Measurements from ENCODE around the gene HMCN1.
"Not testable (repeated sequence)": the region's sequence is repeated elsewhere in the genome, so short reads cannot be mapped to it uniquely, and the experiment has no call there.

HMCN1 gene

DNA sequence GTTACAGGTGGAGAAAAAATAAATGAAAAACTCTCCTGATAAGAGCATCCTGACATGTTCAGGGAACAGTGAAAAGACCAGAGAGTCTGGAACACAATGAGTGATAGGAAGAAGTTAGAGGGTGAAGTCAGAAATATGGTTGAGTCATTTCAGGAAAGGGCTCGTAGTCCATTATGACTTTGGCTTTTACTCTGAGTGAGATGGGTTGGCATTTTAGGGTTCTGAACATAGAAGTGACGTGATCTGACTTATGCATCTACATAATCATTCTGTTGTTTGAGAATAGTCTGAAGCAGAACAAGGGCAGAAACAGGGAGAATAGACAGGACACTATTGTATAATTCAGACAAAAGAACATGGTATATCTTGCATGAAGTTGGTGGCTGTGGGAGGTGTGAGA is 5.8 kb downstream of the HMCN1 start:
- DNase-seq (ENCODE audit: insufficient read length, low spot score) (no peak), FAIRE-seq (no peak)

DNA sequence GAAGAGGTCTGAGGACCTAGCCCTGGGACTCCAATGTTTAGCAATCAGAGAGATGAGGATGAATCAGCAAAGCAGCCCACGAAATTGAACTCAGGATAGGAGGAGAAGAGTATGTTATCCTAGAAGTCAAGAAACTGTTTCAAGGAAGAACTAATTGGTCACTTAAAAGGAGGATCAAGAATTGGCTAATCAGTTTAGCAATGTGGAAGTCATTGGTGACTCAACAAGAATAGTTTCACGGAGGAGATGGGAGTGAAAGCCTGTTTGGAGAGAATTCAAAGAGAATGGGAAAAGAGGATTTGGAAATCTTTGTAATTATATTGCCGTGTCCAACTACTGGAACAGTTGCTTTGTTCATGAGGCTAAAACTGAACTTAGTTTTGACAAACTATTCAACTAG is 7.4 kb downstream of the HMCN1 start:
- FAIRE-seq (no peak), DNase-seq (ENCODE audit: insufficient read length, low spot score) (no peak)

DNA sequence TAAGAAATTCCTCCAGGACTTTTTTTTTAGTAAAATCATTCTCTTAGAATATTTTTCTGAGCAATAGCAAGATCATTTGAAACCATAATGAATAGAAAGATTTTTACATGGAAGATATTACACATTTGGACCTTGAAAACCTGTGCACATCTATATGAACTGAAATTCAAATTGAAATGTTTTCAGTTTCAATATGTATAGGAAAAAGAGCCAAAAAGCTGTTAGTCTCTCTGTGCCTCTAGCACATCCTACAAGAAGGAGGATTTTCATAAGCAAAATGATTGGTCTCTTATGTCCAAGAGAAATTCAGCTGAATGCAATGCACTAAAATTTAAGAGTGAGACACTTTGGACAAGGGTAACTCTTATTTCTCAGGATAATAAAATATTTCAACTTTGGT is 8.2 kb downstream of the HMCN1 start:
- FAIRE-seq (no peak), DNase-seq (ENCODE audit: insufficient read length, low spot score) (no peak)

DNA sequence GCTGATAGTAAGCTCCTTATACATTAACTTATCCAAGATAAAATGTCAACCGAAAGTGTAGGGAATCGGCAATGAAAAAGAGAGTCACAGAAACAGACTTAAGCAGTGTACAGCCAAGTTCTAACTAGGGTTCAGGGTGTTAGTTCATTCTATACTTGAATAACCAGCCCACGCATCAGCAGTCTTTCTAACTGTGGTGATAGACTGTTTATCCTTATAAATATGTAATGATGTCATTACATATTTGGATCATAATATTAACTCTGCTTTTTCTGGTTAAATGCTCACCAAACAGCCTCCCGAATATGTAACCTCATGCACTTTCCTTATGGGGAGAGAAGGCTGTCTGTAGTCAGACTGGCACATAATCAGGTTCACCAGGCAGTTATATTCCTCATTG is 11.0 kb downstream of the HMCN1 start:
- FAIRE-seq (no peak), DNase-seq (ENCODE audit: insufficient read length, low spot score) (no peak)

DNA sequence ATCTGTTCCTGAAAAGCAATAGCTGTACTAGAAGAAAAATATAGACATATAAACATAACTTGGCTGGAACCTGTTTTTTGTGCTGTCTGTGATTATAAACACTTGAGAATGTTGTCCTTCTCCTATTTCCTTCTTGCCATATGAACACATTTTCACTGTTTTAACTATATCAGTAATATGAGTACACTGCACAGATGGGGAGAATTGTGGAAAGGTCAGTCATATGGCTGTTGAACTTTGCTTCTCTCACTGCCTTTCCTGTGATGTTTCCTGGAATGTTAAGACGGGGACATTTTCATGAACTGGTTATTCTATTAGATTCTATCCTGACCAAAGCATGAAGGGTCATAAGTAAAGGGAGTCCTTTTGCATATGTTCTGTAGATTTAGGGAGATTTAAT is 24.9 kb downstream of the HMCN1 start:
- FAIRE-seq (no peak), DNase-seq (ENCODE audit: insufficient read length, low spot score) (no peak)

DNA sequence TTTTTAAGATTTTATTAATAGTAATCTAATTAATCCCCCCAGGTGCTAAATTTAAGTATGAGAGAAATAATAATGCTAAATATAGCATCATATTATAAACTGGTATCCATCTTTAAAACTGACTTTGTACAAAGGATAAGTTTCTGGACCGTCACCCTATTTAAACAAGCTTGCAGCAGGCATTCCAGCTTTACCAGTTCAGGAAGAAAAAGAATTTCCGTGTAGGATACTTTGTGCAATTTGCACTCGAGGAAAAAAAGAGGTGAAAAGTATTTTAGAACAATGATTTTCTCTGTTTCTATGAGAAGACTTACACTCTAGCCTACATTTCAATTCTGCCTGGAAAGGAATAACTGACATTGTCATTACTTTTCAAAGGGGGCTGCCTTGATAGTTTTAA is 27.6 kb downstream of the HMCN1 start:
- FAIRE-seq (no peak), DNase-seq (ENCODE audit: insufficient read length, low spot score) (no peak)

DNA sequence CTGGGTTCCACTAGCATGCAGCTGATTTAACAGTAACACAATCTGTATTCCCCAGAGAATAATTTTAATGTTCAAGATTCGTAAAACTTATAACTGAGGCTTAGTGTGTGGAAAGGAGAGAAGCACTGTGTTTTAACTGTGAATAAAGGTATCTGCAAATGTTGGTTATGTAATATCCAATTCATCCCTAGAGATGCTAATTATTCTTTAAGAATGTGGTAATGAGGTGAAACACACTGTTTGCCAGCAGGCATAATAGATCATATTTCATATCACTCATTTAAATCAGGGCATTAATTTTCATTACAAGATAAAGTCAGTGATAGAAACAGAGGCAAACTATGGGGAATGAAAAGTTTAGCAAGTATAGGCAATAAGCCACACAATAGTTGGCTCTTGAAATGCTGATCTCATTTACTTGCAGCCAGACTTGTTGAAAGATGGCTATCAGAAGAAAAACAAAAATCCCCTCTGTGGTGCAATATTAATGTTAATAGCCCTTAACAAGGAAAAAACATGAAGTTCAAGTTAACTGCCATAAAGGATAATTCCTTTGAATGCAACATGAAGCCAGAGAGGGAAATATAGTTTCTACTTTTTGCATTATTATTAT is 33.4 kb downstream of the HMCN1 start:
- DNase-seq (ENCODE audit: insufficient read length, low spot score): no peak
- FAIRE-seq: no peak

DNA sequence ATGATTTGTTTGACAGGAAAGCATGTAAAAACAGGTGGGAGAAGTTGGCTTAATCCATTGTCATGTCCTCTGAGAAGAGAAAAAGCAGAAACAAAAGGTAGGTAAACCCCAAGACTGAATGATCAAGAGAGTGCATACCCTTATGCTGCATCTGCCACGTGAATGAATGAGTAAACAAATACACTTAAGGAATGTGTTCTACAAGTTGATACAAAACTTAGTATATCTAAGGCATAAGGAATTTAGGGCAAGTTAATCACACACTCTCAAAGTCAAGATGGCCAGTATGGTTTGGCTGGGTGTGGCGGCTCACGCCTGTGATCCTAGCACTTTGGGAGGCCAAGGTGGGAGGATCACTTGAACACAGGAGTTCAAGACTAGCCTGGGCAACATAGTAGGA is 34.2 kb downstream of the HMCN1 start:
- no peak for FAIRE-seq
- DNase-seq (ENCODE audit: insufficient read length, low spot score): no peak

DNA sequence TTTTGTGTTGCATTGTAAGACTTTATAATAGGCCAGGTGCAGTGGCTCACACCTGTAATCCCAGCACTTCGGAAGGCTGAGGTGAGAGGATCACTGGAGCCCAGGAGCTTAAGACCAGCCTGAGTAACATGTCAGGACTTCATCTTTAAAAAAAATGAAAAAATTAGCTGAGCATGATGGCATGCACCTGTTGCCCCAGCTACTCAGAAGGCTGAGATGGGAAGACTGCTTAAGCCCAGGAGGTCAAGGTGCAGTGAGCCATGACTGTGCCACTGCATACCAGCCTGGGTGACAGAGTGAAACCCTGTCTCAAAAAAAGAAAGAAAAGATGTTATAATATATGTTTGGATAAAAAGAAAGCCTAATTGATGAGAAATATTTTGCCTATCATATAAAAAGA is 34.9 kb downstream of the HMCN1 start:
- no peak for DNase-seq (ENCODE audit: insufficient read length, low spot score)
- FAIRE-seq: no peak

DNA sequence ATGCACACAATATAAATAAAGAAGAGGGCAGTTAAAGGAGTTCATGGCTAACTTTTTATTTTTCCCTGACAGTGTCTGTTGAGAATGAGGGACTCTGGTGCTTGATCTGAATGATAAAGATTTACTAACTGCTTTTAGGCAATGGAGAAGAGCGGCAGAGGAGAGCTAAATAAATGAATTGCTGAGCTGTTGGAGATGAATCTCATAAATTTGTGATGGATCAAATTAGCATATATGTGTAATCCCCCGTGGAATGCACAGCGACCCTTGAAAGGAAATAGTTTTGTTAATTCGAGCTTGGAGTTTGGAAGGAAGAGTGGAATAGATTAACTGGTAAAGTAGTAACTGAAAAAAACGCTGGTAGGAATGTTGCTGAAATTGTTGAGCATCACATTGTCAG is 40.2 kb downstream of the HMCN1 start:
- no peak for FAIRE-seq

DNA sequence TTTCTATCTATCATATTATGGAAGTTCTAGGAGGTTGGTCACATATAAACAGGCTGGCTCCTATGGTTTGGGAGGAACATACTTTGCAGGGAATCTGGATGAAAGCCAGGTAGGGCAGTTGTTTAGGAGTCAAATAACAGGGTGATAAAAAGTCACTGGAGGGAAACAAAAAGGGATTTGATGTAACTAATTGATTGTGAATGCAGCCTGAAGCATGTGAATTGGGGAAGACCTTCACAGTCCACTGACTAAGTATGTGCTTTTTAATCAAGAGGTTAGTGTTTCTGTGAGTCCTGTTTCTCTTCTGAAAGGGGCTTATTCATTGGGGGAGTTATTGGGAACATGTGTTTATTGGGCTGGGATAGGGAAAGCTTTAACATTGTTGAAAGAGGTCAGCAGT is 41.3 kb downstream of the HMCN1 start:
- no peak for DNase-seq (ENCODE audit: insufficient read length, low spot score)

More for the DNA sequence above, 40.2 kb downstream of the HMCN1 start:
- DNase-seq (ENCODE audit: insufficient read length, low spot score): no peak

DNA sequence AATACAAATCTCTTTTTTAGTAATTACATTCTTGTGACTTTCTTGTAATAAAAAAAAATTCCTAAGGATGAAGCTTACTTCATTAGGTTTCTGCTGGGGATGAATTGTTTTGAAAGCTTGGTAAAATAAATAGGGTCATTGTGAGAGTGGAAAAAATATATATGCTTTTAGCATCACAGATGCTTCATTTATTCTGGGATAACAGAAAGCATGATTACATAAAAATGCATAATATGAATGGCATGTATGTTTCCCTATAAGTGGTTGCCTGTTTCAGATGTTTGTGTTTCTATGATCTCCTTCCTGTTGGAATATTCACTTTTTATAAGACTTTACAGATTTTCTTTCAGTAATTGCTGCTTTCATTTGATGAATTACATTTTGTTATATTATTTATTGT is 42.3 kb downstream of the HMCN1 start:
- FAIRE-seq: no peak

More for the DNA sequence above, 41.3 kb downstream of the HMCN1 start:
- FAIRE-seq: no peak

DNA sequence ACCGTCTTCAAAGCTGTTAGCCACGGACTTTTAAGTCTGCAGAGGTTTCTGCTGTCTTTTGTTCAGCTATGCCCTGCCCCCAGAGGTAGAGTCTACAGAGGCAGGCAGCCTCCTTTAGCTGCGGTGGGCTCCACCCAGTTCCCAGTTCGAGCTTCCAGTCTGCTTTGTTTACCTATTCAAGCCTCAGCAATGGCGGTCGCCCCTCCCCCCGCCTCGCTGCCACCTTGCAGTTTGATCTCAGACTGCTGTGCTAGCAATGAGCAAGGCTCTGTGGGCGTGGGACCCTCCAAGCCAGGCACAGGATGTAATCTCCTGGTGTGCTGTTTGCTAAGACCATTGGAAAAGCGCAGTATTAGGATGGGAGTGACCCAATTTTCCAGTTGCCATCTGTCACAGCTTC is 49.7 kb downstream of the HMCN1 start:
- not testable (repeated sequence) for DNase-seq (ENCODE audit: insufficient read length, low spot score); FAIRE-seq

More for the DNA sequence above, 42.3 kb downstream of the HMCN1 start:
- DNase-seq (ENCODE audit: insufficient read length, low spot score): no peak

DNA sequence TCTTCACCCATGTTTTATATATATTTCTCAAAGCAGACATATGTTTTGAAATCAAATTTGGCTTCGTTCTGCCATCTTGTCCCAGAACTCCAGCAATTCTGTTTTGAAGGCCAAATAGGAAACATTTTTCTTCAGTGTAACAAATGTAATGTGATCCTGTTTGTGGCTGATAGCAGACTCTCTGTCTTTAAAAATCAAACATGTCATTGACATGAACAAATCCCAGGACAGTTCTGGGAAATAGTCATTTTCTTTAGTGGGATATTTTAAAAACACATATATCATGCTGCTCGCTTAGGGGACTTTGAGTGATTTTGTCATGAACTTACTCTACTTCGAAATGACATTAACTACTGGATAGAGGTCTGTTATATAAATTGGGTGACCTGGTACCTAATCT is 51.4 kb downstream of the HMCN1 start:
- DNase-seq (ENCODE audit: insufficient read length, low spot score) (no peak), FAIRE-seq (no peak)

DNA sequence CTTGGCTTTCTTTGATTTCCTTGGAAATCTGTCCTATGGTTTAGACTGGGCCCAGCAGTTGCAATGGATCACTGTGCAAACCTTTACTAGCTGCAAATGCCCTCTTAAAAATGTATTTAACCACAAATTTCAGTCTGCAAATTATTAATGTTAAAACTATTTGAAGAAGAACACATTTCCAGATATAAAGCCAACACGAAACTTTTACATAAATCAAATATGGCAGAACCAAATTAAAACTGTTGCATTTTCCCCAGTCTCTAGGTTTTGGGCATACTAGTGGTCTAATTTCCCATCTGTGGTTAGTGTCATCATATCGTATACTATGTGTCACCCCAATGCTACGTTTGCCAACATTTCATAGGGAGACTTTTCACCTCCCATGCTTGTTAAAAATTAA is 52.3 kb downstream of the HMCN1 start:
- FAIRE-seq: no peak
- no peak for DNase-seq (ENCODE audit: insufficient read length, low spot score)

DNA sequence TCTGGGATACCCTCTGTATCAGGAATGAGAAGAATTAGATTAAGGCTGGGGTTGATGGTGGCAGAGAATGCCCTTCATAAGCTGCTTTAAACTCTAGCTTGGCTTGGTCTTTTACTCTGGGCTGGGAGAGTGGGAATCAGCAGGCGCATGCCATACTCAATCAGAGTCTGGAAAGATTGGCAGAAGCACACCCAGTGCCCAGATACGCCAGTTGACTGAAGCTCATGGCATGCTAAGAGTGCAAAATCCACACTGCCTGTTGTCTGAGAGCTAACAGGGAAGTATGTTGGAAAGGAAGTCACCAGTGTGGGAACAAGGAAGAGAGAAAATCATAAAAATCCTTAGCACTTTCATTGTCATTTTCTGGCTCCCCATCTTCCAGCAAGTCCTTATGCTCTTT is 53.0 kb downstream of the HMCN1 start:
- FAIRE-seq (no peak), DNase-seq (ENCODE audit: insufficient read length, low spot score) (no peak)

DNA sequence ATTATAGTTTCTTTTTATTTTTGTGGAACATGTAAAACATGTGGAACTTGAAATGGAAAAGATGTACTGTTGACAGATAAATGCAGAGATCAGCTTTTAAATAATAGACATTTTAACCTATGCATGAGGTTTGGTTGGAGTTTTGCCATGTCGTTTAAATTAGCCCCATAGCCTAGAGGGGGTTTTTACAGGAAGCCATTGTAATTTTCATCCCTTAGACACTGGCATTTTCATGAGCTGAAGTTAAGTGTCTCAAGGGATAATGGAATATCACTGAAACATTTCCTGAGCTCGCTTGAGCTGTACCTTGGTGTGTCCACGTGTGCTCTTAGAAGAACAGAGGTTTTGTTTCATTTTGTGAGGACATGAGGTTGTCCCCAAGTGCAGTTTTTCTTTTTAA is 54.2 kb downstream of the HMCN1 start:
- FAIRE-seq: no peak
- no peak for DNase-seq (ENCODE audit: insufficient read length, low spot score)

DNA sequence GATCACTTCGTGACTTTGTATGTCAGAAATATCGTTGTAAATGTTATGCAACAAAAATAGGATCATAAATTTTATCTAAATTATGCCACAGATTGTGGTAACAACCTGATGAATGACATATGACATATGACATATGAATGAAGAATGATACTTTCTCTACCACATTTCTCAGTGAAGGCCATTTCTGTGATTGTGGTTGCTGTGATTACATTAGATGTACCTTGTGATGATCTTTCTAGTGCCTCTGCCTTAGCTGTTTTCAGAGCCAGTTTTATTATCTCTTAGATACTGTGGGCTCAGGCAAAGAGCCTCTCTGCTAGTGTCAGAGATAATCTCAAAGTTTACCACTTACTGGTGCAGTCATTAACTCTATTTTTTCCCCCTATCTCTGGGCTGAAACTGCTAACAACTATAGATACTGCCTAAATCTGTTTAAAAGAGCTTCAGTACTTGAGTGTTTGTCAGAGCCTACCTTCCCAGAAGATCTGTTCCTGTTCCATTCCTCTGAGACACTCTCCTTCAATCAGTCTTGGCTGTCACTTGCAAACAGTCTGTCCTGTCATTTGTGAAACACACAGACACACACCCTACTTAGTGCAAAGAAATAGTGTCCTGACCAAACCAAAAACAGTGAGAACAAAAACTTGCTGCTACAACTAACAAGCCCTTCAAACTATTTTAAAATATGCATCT is 55.5 kb downstream of the HMCN1 start:
- FAIRE-seq: no peak

DNA sequence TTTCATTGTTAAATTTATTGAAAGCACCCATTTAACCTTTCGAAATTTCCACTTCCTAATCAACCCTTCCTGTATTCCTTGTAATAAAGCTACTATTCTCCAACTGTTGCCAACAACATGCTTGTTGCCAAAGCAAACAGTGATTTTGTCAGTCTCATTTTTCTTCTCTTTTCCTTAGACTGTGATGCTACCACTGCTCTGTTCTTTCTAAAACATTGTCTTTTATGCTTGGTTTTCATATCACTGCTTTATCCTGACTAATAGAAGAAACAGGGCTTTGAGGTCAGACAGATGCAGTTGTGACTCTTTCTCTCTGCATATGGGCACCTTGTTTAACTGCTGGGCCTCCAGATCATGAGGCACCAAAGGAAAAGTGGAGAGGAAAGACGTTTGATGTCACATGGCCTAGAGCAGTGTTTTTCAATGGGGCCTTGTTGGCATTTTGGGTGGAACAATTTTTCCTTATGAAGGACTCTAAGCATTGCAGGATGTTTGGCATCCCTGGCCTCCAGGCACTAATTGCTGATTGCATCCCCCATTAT is 56.1 kb downstream of the HMCN1 start:
- no peak for FAIRE-seq
- DNase-seq (ENCODE audit: insufficient read length, low spot score): no peak

More for the DNA sequence above, 55.5 kb downstream of the HMCN1 start:
- DNase-seq (ENCODE audit: insufficient read length, low spot score): no peak

DNA sequence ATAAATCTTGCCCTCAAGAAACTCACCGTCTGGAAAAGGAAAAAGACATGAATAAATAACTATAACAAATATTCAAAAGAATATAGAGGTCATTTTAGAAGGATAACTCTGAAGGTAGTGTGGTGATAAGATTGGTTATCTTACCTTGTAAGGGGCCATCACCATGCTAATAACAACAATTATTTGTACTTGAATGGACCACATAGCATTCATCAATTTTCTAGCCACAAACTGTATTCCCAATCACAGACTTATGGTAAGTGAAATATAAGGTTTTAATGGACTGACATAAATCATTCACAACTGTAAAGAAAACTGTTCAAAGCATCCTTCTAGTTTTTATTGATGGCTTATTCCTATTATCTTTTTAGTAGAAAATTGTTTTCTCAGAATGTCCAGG is 57.8 kb downstream of the HMCN1 start:
- DNase-seq (ENCODE audit: insufficient read length, low spot score): no peak
- FAIRE-seq: no peak

DNA sequence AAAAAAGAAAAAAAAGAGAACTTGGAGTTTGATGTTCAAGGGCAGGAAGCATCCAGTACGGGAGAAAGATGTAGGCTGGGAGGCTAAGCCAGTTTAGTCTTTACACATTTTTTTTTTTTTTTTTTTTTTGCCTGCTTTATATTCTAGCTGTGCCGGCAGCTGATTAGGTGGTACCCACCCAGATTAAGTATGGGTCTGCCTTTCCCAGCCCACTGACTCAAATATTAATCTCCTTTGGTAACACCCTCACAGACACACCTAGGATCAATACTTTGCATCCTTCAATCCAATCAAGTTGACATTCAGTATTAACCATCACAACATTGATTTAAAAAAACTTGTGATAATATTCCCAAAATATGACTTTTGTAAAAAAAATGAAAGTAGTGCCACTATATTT is 60.3 kb downstream of the HMCN1 start:
- not testable (repeated sequence) for FAIRE-seq; DNase-seq (ENCODE audit: insufficient read length, low spot score)

DNA sequence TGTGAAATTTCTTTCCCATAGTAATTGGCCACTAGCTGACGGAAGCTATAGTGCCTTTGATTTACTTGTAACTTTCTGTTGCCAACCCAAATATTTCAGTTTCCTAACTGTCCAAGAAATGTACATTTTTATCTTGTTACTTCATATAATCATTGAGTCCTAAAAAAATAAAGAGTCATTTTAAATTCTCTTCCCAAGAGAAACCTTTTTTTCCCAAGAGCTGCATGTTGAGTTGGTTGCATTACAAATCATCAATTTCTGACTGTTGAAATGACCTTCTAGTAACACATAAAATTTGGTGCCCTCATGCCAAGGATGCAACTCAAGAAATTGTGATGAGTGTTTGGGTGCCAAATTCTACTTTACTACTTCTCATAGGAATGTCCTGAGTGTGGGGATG is 61.0 kb downstream of the HMCN1 start:
- FAIRE-seq: no peak
- no peak for DNase-seq (ENCODE audit: insufficient read length, low spot score)

Measured in HTR-8/SVneo (cell line).